ENCODE measurements around the gene TMC1.
"Not testable (repeated sequence)": the region's sequence is repeated elsewhere in the genome, so short reads cannot be mapped to it uniquely, and the experiment has no call there.

The TMC1 gene

GRCh38 chr9:72827950-72828731 lies 306.7 kb downstream of the TMC1 start:
- no peak for DNase-seq

DNA sequence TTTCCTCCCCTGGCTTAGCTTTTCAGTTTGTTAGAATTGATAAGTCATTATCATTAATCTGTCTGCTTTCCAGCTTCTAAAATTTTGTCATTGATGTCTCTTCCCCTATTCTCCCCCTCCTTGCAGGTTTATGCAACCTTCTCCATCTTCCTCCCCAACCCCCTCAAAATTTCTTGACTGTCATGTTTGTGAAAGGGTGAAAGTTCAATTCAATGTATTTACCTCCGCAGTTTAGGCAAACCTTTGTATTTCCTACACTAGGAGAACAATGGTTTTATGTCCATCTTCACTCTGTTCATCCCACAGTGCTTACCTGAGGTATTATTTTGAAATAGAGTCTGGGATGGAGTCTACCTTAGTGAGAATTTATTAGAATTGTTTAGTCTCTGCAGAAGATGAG lies 313.6 kb downstream of the TMC1 start:
- DNase-seq = no peak

GRCh38 chr9:72836790-72837189 lies 315.4 kb downstream of the TMC1 start:
- DNase-seq = no peak

GRCh38 chr9:72839085-72839484 lies 317.7 kb downstream of the TMC1 start:
- no peak for DNase-seq

DNA sequence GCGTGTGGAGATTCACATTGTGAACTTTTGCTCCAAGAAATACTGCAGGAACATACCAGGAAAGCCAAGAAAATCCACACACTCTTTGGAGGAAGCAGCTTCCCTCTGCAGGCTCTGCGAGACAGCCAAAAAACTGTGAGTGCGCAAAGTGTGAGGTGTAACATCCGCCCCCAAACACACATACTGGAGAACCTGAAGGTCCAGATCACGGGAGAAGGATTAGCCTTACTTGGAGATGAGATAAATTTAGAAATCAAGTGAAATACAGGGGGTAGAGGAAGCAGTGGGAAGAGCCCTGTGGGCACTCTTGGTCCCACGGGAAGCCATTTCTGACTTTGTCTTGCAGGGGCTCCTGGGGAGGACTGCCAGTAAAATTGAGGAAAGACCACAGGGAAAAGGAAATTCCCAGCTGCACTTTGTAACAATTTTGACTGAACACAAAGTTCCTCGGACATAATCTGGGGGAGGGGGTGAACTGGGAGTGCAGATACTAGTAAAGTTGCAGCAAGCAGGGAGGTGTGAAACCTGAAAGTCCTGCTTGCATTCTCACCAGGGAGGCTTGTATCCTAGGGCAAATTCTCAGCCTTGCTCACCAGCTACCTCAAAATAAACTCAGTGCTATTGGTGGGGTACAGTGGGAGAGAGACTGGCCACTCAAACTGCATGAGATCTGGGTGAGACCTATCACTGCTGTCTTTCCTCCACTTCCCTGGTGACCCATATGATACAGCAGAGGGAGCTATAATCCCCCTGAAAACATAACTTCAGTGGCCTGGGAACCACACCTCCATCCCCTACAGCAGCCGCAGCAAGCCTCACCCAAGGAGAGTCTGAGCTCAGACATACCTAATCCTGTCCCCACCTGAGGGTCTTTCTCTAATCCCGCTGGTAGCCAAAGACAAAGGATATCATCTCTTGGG lies 322.4 kb downstream of the TMC1 start:
- no peak for DNase-seq

DNA sequence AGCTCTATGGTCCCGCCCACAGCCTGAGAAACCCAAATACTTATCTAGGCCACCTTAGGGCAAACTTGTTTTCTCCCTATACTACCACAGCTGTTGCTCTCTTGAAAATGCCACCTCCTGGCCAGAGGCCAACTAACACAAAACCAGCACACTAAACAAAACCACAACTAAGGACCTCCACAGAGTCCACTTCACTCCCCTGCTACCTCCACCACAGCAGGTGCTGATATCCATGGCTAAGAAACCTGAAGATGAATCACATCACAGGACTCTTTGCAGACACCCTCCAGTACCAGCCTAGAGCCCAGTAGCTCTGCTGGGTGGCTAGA lies 323.0 kb downstream of the TMC1 start:
- no peak for DNase-seq

DNA sequence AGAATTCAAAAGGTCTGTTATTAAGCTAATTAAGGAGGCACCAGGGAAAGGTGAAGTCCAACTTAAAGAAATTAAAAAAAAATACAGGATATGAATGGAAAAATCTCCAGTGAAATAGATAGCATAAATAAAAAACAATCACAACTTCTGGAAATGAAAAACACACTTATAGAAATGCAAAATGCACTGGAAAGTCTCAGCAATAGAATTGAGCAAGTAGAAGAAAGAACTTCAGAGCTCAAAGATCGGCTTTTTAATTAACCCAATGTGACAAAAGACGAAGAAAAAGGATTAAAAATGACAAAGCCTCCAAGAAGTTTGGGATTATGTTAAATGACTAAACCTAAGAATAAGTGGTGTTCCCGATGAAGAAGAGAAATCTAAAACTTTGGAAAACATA lies 323.6 kb downstream of the TMC1 start:
- not testable (repeated sequence) for DNase-seq

DNA sequence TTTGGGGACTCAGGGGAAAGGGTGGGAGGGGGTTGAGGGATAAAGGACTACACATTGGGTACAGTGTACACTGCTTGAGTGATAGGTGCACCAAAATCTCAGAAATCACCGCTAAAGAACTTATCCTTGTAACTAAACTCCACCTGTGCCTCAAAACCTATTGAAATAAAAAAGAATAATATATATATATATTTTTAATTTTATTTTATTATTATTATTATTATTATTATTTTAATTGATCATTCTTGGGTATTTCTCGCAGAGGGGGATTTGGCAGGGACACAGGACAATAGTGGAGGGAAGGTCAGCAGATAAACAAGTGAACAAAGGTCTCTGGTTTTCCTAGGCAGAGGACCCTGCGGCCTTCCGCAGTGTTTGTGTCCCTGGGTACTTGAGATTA lies 328.8 kb downstream of the TMC1 start:
- not testable (repeated sequence) for DNase-seq

- DNase-seq = no peak
Observed at GRCh38 chr9:72855321-72855720, 333.9 kb downstream of the TMC1 start.

DNA sequence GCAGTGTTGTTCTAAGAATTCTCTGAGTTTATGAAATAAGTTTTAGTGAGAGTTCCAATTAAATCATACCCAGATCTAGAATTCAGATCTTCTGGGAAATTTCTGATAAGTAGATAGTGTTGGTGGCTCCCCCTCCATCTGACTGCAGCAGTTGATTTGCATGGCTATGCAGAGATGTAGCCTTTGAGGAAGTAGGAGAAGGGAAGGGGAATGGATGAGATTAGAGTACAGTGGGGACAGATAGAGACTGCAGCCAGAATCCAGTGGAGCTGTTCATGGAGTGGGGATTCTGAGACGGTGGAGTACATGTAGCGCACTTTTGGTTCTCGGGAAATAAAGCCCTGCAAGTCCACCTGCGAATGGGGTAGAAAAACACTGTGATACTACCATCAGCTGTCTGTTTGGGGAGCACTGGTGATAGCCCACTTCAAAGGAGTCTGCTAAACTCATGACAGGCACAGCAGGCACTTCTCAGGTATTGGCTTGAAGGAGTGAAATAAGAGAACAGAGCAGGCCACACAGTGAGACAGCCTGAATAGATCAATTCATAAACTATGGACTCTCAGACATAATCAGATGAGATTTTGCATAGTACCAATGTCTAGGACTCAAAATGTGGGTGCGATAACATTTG lies 334.6 kb downstream of the TMC1 start:
- DNase-seq = no peak

DNA sequence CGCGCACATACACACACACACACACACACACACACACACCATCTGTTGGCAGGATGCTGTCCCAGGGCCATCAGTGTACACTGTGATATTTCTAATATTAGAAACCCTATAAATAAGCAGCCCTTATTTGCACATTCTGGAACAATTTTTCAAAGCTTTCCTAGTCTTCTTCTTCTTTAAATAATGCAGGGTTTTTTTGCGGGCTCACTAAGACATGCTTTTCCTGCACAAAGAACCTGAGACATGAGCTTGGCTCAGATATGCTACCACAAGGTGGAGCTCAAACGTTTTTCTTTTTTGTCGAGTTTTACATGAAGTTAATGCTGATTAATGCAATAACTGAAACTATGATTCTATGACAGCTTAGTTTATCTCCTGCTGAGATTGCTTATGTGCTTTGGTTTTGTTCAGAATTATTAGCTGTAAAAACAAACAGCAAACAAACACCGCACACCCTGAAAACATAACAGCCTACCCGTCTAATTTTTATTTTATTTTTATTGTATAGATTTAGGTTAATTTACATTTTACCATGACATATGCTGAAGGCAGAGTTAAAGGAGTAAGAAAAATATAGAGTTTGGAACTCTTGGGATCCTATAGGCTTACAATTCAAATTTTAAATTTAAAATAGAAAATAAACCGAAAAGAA lies 335.7 kb downstream of the TMC1 start:
- no peak for DNase-seq

DNA sequence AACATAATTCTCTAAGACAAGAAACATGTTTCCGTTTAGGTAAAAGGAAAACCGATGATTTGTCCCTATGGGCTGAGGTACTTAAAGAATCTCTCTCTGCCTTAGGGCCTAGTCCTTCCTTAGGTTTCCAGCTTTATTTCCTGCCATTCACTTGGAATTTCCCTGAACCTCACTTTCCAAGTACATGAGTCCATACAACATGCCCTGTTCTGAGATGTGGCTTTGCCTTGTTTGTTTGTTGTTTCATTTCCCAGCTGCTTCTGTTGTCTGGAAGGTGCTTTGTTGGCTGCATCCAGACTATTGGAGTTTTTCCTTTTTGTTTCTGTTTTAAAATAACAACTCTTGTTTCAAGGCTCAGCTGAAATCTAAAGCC lies 336.2 kb downstream of the TMC1 start:
- no peak for DNase-seq

- DNase-seq = no peak
Observed at GRCh38 chr9:72858089-72858912, 336.9 kb downstream of the TMC1 start.

DNA sequence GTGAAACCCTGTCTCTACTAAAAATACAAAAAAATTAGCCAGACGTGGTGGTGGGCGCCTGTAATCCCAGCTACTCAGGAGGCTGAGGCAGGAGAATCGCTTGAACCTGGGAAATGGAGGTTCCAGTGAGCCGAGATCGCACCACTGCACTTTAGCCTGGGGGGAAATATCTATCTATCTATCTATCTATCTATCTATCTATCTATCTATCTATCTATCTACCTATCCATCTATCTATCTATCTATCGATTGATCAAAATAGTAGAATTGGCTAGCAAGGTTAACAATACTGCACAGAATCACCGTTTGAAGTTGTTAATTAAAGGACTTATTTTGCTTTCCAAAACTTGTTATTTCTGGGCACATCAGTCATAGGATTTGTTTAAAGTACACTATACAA lies 341.4 kb downstream of the TMC1 start:
- DNase-seq = not testable (repeated sequence)

DNA sequence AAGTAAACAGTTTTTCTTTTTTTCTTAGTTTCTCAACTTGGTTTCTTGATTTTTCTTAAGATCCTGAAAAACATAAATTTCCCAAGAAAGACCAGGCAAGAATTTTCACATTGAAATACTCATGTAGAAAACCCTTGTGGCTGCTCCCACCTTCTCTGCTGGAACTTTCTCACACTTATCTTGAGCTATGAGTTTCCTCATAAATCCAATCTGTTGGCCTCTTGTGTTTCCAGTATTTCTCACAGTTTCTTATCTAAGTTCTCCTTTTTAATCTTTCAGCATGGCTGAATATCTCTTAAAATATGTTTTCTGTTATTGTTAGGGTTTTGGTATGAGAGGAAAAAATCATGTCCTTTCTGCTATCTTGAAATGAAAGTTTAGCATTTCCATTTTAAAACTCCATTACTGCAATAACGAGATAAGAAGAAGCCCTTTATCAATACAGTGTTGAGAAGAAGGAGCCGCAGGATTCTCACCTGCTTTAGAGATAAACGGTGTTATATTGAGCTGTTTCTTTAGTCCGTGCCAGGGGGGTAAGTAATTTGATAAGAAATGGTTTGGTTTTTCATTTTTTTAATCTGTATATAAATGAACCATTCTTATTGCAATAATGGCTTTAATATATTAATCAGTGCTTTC lies 342.2 kb downstream of the TMC1 start:
- no peak for DNase-seq

GRCh38 chr9:72864327-72864726 lies 342.9 kb downstream of the TMC1 start:
- no peak for DNase-seq

DNA sequence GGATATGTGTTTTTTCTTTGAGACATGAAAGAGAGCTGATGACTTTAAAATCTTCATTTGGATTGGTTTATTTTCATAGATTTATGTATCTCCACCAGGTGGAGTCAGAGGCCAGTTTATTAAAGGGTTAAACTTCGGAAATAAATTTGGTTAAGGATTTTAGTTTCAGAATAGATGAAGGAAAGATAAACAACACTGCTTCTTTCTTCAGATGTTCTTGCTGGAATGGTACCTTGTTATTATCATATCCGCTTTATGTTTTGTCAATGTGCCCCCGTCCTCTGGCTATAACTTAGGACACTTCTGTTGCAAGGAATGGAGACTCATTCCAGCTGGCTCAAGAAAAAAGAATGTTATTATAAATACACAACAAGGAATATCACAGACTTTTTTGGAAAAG lies 350.3 kb downstream of the TMC1 start:
- DNase-seq = no peak

- DNase-seq = no peak
Observed at GRCh38 chr9:72872718-72873117, 351.3 kb downstream of the TMC1 start.

DNA sequence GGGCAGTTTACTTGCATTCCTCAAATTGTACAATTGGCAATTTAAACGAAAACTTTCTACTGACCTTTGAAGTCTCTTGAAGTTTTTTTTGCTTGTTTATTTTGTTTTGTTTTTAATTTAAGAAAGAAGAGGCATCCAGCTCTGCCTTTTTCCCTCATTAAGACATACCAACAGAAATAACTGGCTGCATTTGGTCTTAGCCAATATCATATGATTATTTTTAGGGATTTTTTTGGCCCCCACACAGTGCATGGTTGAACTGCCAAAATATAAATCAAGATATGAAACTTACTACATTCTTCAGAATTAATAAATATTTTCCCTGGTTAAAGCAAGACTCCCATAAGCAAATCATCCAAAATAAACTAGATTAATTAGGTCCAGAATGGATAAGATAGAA lies 352.0 kb downstream of the TMC1 start:
- DNase-seq = no peak

DNA sequence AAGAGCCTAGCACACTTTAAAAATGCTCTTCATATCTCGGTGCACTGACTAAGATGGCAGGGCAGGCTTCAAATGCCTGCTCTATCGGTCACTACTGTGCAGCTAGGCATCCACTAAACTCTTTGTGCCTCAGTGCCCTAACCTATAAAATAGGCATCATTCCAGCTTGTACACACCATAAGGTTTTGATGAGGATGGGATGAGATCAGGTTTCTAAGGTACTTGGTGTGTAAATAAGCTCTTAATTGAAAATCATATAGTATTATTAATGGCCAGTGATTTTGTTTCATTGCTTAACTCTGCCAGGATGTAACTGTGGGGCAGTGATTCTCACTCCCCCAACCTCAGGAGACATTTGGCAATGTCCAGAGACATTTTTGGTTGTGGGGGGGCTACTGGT lies 352.9 kb downstream of the TMC1 start:
- no peak for DNase-seq

- no peak for DNase-seq
Observed at GRCh38 chr9:72875221-72875620, 353.8 kb downstream of the TMC1 start.

DNA sequence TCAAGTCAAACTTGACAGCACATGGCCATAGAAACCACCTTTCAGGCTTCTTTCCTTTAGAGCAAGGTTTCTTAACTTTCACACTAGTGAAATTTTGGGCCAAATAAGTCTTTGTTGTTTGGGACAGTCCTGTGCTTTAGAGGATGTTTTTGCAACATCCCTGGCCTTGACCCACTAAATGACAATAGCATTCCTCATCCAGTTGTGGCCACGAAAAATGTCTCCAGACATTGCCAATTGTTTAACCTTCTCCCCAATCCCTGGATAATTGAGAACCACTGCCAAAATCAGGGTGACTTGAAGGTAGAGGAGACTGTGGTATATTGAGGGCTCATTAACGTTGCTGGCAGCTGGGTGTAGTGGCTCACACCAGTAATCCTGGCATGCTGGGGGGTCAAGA lies 359.4 kb downstream of the TMC1 start:
- DNase-seq = no peak

All from stimulated activated CD4-positive, alpha-beta T cell treated with anti-CD3 and anti-CD28 coated beads, Interleukin-12 subunit alpha, Interleukin-12 subunit beta, amount 100 ng/mL, for 4 hours (primary cell).